Fibroblast of lung (primary cell): ENCODE measurements around the gene TMEM109. TPM values are rescaled to one million over a fixed set of nuclear protein-coding genes. Genes with fewer than 3 reads are reported as not detected.

ENCODE experiments used
- DNase-seq, 2 donors: peaks; one replicate each; pipeline versions ENCODE4 v3.0.0 to v3.0.0-alpha.2; 2010; ENCODE audit warnings: low read depth in 2 of 2
- H2AFZ ChIP-seq: 2 replicates; pipeline ENCODE4 v1.5.1; 2012; ENCODE audit warnings: low read length, control low read depth, inconsistent platforms
- H3K27ac ChIP-seq: 2 replicates; pipeline ENCODE4 v1.5.1; 2011; ENCODE audit warnings: low read length, control low read depth; ENCODE audit not compliant: insufficient read depth
- H3K27me3 ChIP-seq: 2 replicates; pipeline ENCODE4 v1.5.1; 2011; ENCODE audit warnings: mild to moderate bottlenecking, low read length; ENCODE audit not compliant: control insufficient read depth, insufficient read depth
- H3K36me3 ChIP-seq: 2 replicates; pipeline ENCODE4 v1.5.1; 2011; ENCODE audit warnings: low read length; ENCODE audit not compliant: control insufficient read depth, insufficient read depth
- H3K4me1 ChIP-seq: 2 replicates; pipeline ENCODE4 v1.5.1; 2011; ENCODE audit warnings: low read length; ENCODE audit not compliant: control insufficient read depth, insufficient read depth; ENCODE audit errors: extremely low read depth
- H3K4me2 ChIP-seq: 2 replicates; pipeline ENCODE4 v1.5.1; 2011; ENCODE audit warnings: low read length, control low read depth; ENCODE audit not compliant: insufficient read depth; ENCODE audit errors: extremely low read depth
- H3K4me3 ChIP-seq, 4 experiments: fragments of 200-600 bp in 1 of 4; sonication (generic) in 1 of 4; replicated peaks in 1 of 4; 2 replicates each; pipeline ENCODE4 v1.5.1; 2011 to 2016; ENCODE audit warnings: low read length in 4 of 4, low read depth in 3 of 4, mild to moderate bottlenecking in 3 of 4, control low read depth in 2 of 4, inconsistent platforms in 1 of 4, mixed read lengths in 1 of 4; ENCODE audit not compliant: insufficient read depth in 1 of 4; ENCODE audit errors: control extremely low read depth in 1 of 4
- H3K79me2 ChIP-seq: 2 replicates; pipeline ENCODE4 v1.5.1; 2012; ENCODE audit warnings: mild to moderate bottlenecking, low read length, inconsistent platforms; ENCODE audit not compliant: control insufficient read depth, insufficient read depth
- H3K9ac ChIP-seq: 2 replicates; pipeline ENCODE4 v1.5.1; 2011; ENCODE audit warnings: mild to moderate bottlenecking, low read length, control low read depth; ENCODE audit not compliant: insufficient read depth
- H3K9me3 ChIP-seq: 2 replicates; pipeline ENCODE4 v1.5.1; 2012; ENCODE audit warnings: low read depth, low read length; ENCODE audit not compliant: control insufficient read depth, insufficient read depth
- H4K20me1 ChIP-seq: 2 replicates; pipeline ENCODE4 v1.5.1; 2011; ENCODE audit warnings: low read length; ENCODE audit not compliant: control insufficient read depth, insufficient read depth; ENCODE audit errors: extremely low read depth
- CTCF ChIP-seq, 2 donors: IDR thresholded peaks in 1 of 2; conservative IDR thresholded peaks in 1 of 2; 1 replicate in 1 of 2; 2 replicates in 1 of 2; pipeline ENCODE4 v1.5.1; 2011 to 2012; ENCODE audit warnings: low read length in 2 of 2, control low read depth in 1 of 2, inconsistent platforms in 1 of 2, low read depth in 1 of 2, mild to moderate bottlenecking in 1 of 2
- EZH2 ChIP-seq: IDR thresholded peaks from 2 replicates; pipeline ENCODE4 v1.5.1; 2012; ENCODE audit warnings: low read length, control low read depth, mild to moderate bottlenecking; ENCODE audit errors: missing control alignments
- polyA plus RNA-seq, 2 donors: library from polyadenylated mRNA; depleted of rRNA in 1 of 2; stranded (reverse) in 1 of 2; unstranded in 1 of 2; fragments of >200 nt; gene quantifications; 2 replicates each; pipeline ENCODE4 v1.2.1, GENCODE V29; 2011 to 2012; ENCODE audit warnings: missing spikeins in 1 of 2
- total RNA-seq: library from RNA; depleted of rRNA; stranded (reverse); fragments of >200 nt; gene quantifications from 2 replicates; pipeline ENCODE4 v1.2.1, GENCODE V29; 2014

The TMEM109 gene
- total and polyA plus RNA-seq, 2 donors (not counting 1 experiment from before 2014, with no cell fraction given), result 21.5 to 34.9 TPM

GRCh38 chr11:60934124-60934789 lies 20.3 kb downstream of the TMEM109 start:
- Histone ChIP-seq H3K9me3 (no peaks in the 10 kb centered on the region), H3K79me2 (no peaks in the 10 kb centered on the region), H2AFZ (no peak overlapping the region), H3K27ac (no peak overlapping the region), H3K9ac (no peak overlapping the region), H3K4me2 (no peak overlapping the region), H4K20me1 (no peaks in the 10 kb centered on the region), H3K27me3 (no peaks in the 10 kb centered on the region), H3K4me1 (no peaks in the 10 kb centered on the region), H3K36me3 (no peaks in the 10 kb centered on the region), H3K4me3 (no peak overlapping the region)
- TF ChIP-seq EZH2 (no peak), CTCF (conservative IDR thresholded peaks at IDR 0.05 in 1 of 2, IDR thresholded peaks at IDR 0.05 in 1 of 2; ENCODE audit: low read depth in 1 of 2, low read length in 2 of 2) (no peak)
- DNase-seq, result no peak

GRCh38 chr11:60934790-60935605 lies 21.0 kb downstream of the TMEM109 start:
- Histone ChIP-seq H4K20me1 (no peaks in the 10 kb centered on the region), H3K36me3 (no peaks in the 10 kb centered on the region), H3K4me2 (no peak overlapping the region), H3K9ac (no peak overlapping the region), H3K9me3 (no peaks in the 10 kb centered on the region), H3K79me2 (no peaks in the 10 kb centered on the region), H3K4me1 (no peaks in the 10 kb centered on the region), H3K4me3 (no peak overlapping the region), H3K27me3 (no peaks in the 10 kb centered on the region), H2AFZ (no peak overlapping the region), H3K27ac (no peak overlapping the region)
- TF ChIP-seq CTCF (conservative IDR thresholded peaks at IDR 0.05 in 1 of 2, IDR thresholded peaks at IDR 0.05 in 1 of 2; ENCODE audit: low read depth in 1 of 2, low read length in 2 of 2), result no peak
- no peak for TF ChIP-seq EZH2
- no peak for DNase-seq

DNA sequence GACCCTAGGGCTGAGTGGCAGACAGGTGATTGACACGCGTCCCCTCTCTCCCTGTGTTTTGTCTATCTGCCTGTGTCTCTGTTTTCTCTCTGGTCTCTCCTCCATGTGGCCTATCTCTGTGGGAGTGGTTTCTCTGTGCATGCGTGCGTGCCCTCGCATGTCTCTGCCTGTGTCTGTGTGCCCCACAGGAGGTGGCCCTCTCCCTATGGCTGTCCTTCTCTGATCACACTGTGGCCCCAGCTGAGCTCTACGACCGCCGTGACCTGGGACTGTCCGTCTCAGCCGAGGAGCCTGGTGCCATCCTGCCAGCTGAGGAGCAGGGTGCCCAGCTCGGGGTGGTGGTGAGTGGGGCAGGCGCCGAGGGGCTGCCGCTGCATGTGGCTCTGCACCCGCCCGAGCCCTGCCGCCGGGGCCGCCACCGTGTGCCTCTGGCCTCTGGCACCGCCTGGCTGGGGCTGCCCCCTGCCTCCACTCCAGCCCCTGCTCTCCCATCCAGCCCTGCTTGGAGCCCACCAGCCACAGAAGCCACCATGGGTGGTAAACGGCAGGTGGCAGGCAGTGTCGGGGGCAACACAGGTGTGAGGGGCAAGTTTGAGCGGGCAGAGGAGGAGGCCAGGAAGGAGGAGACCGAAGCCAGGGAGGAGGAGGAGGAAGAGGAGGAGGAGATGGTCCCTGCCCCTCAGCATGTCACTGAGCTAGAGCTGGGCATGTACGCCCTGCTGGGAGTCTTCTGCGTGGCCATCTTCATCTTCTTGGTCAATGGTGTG lies 21.9 kb downstream of the TMEM109 start:
- Histone ChIP-seq H3K4me2 (no peak overlapping the region), H3K4me1 (no peaks in the 10 kb centered on the region), H2AFZ (no peak overlapping the region), H3K9ac (no peak overlapping the region), H3K9me3 (no peaks in the 10 kb centered on the region), H3K27ac (no peak overlapping the region), H3K79me2 (no peaks in the 10 kb centered on the region), H3K27me3 (no peaks in the 10 kb centered on the region), H4K20me1 (no peaks in the 10 kb centered on the region), H3K36me3 (no peaks in the 10 kb centered on the region), H3K4me3 (no peak overlapping the region)
- no peak for TF ChIP-seq CTCF (conservative IDR thresholded peaks at IDR 0.05 in 1 of 2, IDR thresholded peaks at IDR 0.05 in 1 of 2; ENCODE audit: low read depth in 1 of 2, low read length in 2 of 2)
- no peak for TF ChIP-seq EZH2
- no peak for DNase-seq
